ENCODE data around the gene TMEM45A. TPM values are rescaled to one million over a fixed set of nuclear protein-coding genes. Genes with fewer than 3 reads are reported as not detected.

Gene TMEM45A
- polyA plus RNA-seq, 1 donor from 2014 or later: 2.4 TPM

GRCh38 chr3:100615684-100616083, 123.3 kb downstream of the TMEM45A start:
- Histone ChIP-seq H2AFZ (ENCODE audit: low read depth, low read length) (no peak overlapping the region), H3K9me2 (ENCODE audit: insufficient read depth, low read length) (no peaks in the 10 kb centered on the region), H3K79me2 (replicated peaks; ENCODE audit: insufficient read depth, low read length) (no peaks in the 10 kb centered on the region), H3K9me3 (ENCODE audit: low read length) (no peaks in the 10 kb centered on the region), H4K20me1 (ENCODE audit: insufficient read depth) (no peaks in the 10 kb centered on the region), H3K27me3 (ENCODE audit: insufficient read depth, low read depth, low read length) (no peaks in the 10 kb centered on the region), H3K36me3 (ENCODE audit: insufficient read depth, low read length) (no peaks in the 10 kb centered on the region), H3K27ac (ENCODE audit: low read length) (no peak overlapping the region), H3F3A (ENCODE audit: insufficient read depth, low read length, poor library complexity, severe bottlenecking) (no peaks in the 10 kb centered on the region), H3K4me3 (ENCODE audit: low read length) (no peak overlapping the region), H3K9ac (ENCODE audit: low read length) (no peak overlapping the region), H3K4me2 (ENCODE audit: low read length) (no peak overlapping the region)
- no peak for TF ChIP-seq EP300 (conservative IDR thresholded peaks at IDR 0.05; ENCODE audit: poor library complexity, severe bottlenecking)
- no peak for TF ChIP-seq SMC3 (conservative IDR thresholded peaks at IDR 0.05; ENCODE audit: poor library complexity)
- no peak for TF ChIP-seq EZH2 (IDR thresholded peaks at IDR 0.05; ENCODE audit: borderline replicate concordance, insufficient read depth, low read length, poor library complexity, severe bottlenecking)
- no peak for TF ChIP-seq REST (IDR thresholded peaks at IDR 0.05; ENCODE audit: borderline replicate concordance)
- no peak for TF ChIP-seq CTCF (IDR thresholded peaks at IDR 0.05; ENCODE audit: poor library complexity, severe bottlenecking)
- TF ChIP-seq MXI1 (conservative IDR thresholded peaks at IDR 0.05; ENCODE audit: poor library complexity, severe bottlenecking): no peak
- TF ChIP-seq TAF1 (IDR thresholded peaks at IDR 0.05; ENCODE audit: low read depth): no peak
- no peak for TF ChIP-seq POLR2AphosphoS5 (IDR thresholded peaks at IDR 0.05)
- TF ChIP-seq RAD21 (conservative IDR thresholded peaks at IDR 0.05): no peak

GRCh38 chr3:100621251-100621650, 128.8 kb downstream of the TMEM45A start:
- H4K20me1 ChIP-seq (ENCODE audit: insufficient read depth): no peaks in the 10 kb centered on the region
- H3K27ac ChIP-seq (ENCODE audit: low read length): no peak overlapping the region
- no peak overlapping the region for H3K4me2 ChIP-seq (ENCODE audit: low read length)
- H3K4me3 ChIP-seq (ENCODE audit: low read length): no peak overlapping the region
- no peak for TF ChIP-seq MXI1 (conservative IDR thresholded peaks at IDR 0.05; ENCODE audit: poor library complexity, severe bottlenecking)
- H3K9me3 ChIP-seq (ENCODE audit: low read length): no peaks in the 10 kb centered on the region
- H3K79me2 ChIP-seq (replicated peaks; ENCODE audit: insufficient read depth, low read length): no peaks in the 10 kb centered on the region
- H3K27me3 ChIP-seq (ENCODE audit: insufficient read depth, low read depth, low read length): no peaks in the 10 kb centered on the region
- H3F3A ChIP-seq (ENCODE audit: insufficient read depth, low read length, poor library complexity, severe bottlenecking): no peaks in the 10 kb centered on the region
- H2AFZ ChIP-seq (ENCODE audit: low read depth, low read length): no peak overlapping the region
- H3K9me2 ChIP-seq (ENCODE audit: insufficient read depth, low read length): no peaks in the 10 kb centered on the region
- no peaks in the 10 kb centered on the region for H3K36me3 ChIP-seq (ENCODE audit: insufficient read depth, low read length)
- H3K9ac ChIP-seq (ENCODE audit: low read length): no peak overlapping the region

Other genes with a start within 250 kb of the TMEM45A start
- gene TBC1D23, start 231.6 kb upstream of the TMEM45A start, polyA plus RNA-seq: 39.1 and 51.3 TPM in 2 replicates
- 14.5 and 17.2 TPM in 2 replicates for gene NIT2, start 157.9 kb upstream of the TMEM45A start, polyA plus RNA-seq
- 93.7 and 110 TPM in 2 replicates for gene TOMM70, start 91.5 kb upstream of the TMEM45A start, polyA plus RNA-seq
- 19.2 and 19.7 TPM in 2 replicates for gene LNP1, start 91.1 kb upstream of the TMEM45A start, polyA plus RNA-seq
- not detected in 2 replicates for gene ADGRG7, start 117.0 kb downstream of the TMEM45A start, polyA plus RNA-seq
- gene TFG, start 216.9 kb downstream of the TMEM45A start, polyA plus RNA-seq: 64.6 and 76.0 TPM in 2 replicates

Data from neural cell (in vitro differentiated cells).